ENCODE data around the gene WIPF3.

Gene WIPF3

DNA sequence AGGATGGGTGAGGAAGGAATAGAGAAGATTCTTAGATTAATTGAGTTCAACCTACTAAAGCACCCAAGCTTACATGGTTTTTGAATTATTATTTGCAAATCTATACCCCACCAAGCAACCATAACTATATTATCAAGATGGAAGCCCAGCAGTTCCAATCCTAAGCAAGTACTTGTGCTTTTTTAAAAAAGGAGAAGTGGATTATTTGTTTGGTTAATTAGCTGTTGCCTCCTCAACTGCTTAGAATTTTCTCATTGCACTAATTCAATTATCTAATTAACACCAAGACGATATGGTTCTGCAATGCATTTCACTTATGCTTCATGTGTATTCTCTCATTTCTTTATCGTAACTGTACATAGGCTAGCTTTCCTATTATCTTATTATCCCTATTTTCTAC is 27.3 kb upstream of the WIPF3 start:
- DNase-seq (ENCODE audit: low read depth, low spot score): no peak
- no peaks in the 10 kb centered on the region for H3K27me3 ChIP-seq (ENCODE audit: insufficient read depth, insufficient read length)
- no peaks in the 10 kb centered on the region for H3K36me3 ChIP-seq (ENCODE audit: insufficient read depth, insufficient read length, low read length)
- TF ChIP-seq YY1 (IDR thresholded peaks at IDR 0.05; ENCODE audit: insufficient read depth, insufficient read length) (no peak), SUZ12 (IDR thresholded peaks at IDR 0.05; ENCODE audit: extremely low read depth, insufficient read depth, insufficient read length) (no peak), ZNF274 (IDR thresholded peaks at IDR 0.05; ENCODE audit: low read depth, low read length) (no peak)
- H3K9ac ChIP-seq (ENCODE audit: insufficient read length, low read depth): no peak overlapping the region
- no peak overlapping the region for H3K4me3 ChIP-seq (ENCODE audit: insufficient read length, low read depth)
- no peaks in the 10 kb centered on the region for H3K4me1 ChIP-seq (ENCODE audit: insufficient read depth, insufficient read length)
- H3K9me3 ChIP-seq (ENCODE audit: insufficient read depth, low read length): no peaks in the 10 kb centered on the region; the same call in 1 of the 2 replicates

DNA sequence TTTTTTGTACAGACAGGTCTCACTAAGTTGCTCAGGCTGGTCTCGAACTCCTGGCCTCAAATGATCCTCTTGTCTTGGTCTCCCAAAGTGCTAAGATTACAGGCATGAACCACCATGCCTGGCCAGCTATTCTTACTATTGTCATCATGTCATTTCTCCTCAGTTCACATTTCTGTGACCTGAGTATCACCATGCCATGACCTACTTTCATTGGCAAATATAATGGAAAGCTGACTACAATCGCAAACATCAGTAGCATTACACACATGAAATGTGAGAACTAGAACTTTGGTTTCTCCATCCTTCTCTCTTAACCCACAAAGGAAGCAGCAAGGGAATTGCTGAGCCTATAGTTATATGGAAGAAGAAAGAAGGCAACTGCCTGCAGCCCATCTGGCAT is 26.0 kb upstream of the WIPF3 start:
- no peak for DNase-seq (ENCODE audit: low read depth, low spot score)
- H3K9me3 ChIP-seq (ENCODE audit: insufficient read depth, low read length): no peaks in the 10 kb centered on the region; the same call in 1 of the 2 replicates
- no peaks in the 10 kb centered on the region for H3K4me1 ChIP-seq (ENCODE audit: insufficient read depth, insufficient read length)
- no peaks in the 10 kb centered on the region for H3K27me3 ChIP-seq (ENCODE audit: insufficient read depth, insufficient read length)
- H3K4me3 ChIP-seq (ENCODE audit: insufficient read length, low read depth): no peak overlapping the region
- TF ChIP-seq ZNF274 (IDR thresholded peaks at IDR 0.05; ENCODE audit: low read depth, low read length): no peak
- TF ChIP-seq YY1 (IDR thresholded peaks at IDR 0.05; ENCODE audit: insufficient read depth, insufficient read length): no peak
- no peak for TF ChIP-seq SUZ12 (IDR thresholded peaks at IDR 0.05; ENCODE audit: extremely low read depth, insufficient read depth, insufficient read length)
- no peak overlapping the region for H3K9ac ChIP-seq (ENCODE audit: insufficient read length, low read depth)
- H3K36me3 ChIP-seq (ENCODE audit: insufficient read depth, insufficient read length, low read length): no peaks in the 10 kb centered on the region

DNA sequence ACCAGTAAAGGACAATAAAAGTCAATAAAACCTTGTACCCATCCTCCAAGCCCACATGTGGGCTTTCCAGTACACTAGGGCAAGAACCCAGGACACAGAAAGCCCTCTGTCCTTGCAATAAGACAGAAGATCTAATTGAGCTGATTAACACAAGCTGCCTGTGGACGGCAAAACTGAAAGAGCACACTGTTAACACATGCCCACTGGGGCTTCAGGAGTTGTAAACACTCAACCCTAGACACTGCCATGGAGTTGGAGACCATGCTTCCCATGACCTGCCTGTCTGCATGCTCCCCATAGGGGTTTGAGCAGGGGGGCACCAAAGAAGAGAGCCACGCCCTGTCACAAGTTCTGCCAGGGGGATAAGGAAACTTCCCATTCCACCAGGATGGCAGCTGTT is 22.6 kb upstream of the WIPF3 start:
- no peaks in the 10 kb centered on the region for H3K27me3 ChIP-seq (ENCODE audit: insufficient read depth, insufficient read length)
- no peak overlapping the region for H3K4me3 ChIP-seq (ENCODE audit: insufficient read length, low read depth)
- no peak for TF ChIP-seq SUZ12 (IDR thresholded peaks at IDR 0.05; ENCODE audit: extremely low read depth, insufficient read depth, insufficient read length)
- no peak for TF ChIP-seq ZNF274 (IDR thresholded peaks at IDR 0.05; ENCODE audit: low read depth, low read length)
- TF ChIP-seq YY1 (IDR thresholded peaks at IDR 0.05; ENCODE audit: insufficient read depth, insufficient read length): no peak
- no peak for DNase-seq (ENCODE audit: low read depth, low spot score)
- no peaks in the 10 kb centered on the region; the same call in 1 of the 2 replicates for H3K9me3 ChIP-seq (ENCODE audit: insufficient read depth, low read length)
- no peaks in the 10 kb centered on the region for H3K4me1 ChIP-seq (ENCODE audit: insufficient read depth, insufficient read length)
- no peaks in the 10 kb centered on the region for H3K36me3 ChIP-seq (ENCODE audit: insufficient read depth, insufficient read length, low read length)
- H3K9ac ChIP-seq (ENCODE audit: insufficient read length, low read depth): no peak overlapping the region

DNA sequence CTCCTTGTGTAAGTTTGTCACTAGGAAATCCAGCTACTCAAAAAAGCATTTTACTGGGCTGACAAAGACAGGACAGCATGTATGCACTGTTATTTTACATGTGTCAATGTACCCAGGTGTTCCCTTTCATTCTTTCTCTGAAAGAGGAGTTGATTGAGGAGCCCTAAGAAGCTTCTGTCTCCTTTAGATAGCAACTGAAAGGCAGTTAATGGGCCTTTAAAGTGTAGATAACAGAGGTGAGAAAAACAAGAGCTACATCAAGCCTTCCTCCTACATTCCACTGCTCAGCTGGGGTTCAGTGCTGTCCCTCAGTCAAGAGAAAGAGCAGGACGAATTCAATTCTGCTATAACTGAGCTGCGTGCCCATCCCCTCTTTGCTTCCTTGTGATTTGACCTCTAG is 12.8 kb upstream of the WIPF3 start:
- Histone ChIP-seq H3K9ac (ENCODE audit: insufficient read length, low read depth) (no peak overlapping the region), H3K4me1 (ENCODE audit: insufficient read depth, insufficient read length) (peaks cover 2% of the 10 kb centered on the region), H3K36me3 (ENCODE audit: insufficient read depth, insufficient read length, low read length) (no peaks in the 10 kb centered on the region), H3K9me3 (ENCODE audit: insufficient read depth, low read length) (no peaks in the 10 kb centered on the region), H3K4me3 (ENCODE audit: insufficient read length, low read depth) (no peak overlapping the region), H3K27me3 (ENCODE audit: insufficient read depth, insufficient read length) (peaks cover 4% of the 10 kb centered on the region)
- TF ChIP-seq YY1 (IDR thresholded peaks at IDR 0.05; ENCODE audit: insufficient read depth, insufficient read length) (no peak), ZNF274 (IDR thresholded peaks at IDR 0.05; ENCODE audit: low read depth, low read length) (no peak), SUZ12 (IDR thresholded peaks at IDR 0.05; ENCODE audit: extremely low read depth, insufficient read depth, insufficient read length) (no peak)
- DNase-seq (ENCODE audit: low read depth, low spot score): peak; percentile 72

DNA sequence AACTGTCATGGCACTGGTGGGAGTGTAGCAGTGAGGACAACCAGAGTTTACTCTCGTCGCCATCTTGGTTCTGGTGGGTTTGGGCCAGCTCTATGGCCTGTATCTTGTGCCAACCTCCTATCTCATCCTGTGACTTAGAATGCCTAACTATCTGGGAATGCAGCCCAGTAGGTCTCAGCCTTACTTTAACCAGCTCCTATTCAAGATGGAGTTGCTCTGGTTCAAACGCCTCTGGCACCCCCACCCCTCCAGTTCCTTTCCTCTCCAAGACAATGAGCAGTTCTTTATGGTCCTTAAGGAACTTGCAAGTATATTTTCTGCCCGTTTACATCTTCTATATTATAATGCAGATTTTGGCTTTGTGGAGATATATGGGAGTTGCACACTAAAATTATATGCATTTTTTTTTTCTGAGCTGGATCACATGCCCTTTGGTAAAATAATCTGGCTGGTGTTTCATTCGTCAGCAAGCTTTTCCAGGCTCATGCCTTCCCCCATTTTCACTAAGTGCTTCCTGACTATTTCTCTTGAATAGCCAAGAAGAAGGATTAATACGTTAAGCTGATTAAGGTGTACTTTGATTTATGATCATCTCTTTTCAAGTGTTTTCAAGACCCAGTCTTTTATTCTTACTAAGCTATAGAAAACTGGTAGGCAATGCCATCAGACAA is 11.2 kb upstream of the WIPF3 start:
- no peak for TF ChIP-seq ZNF274 (IDR thresholded peaks at IDR 0.05; ENCODE audit: low read depth, low read length)
- no peak for TF ChIP-seq SUZ12 (IDR thresholded peaks at IDR 0.05; ENCODE audit: extremely low read depth, insufficient read depth, insufficient read length)
- no peak for TF ChIP-seq YY1 (IDR thresholded peaks at IDR 0.05; ENCODE audit: insufficient read depth, insufficient read length)
- peaks cover 4% of the 10 kb centered on the region for H3K27me3 ChIP-seq (ENCODE audit: insufficient read depth, insufficient read length)

DNA sequence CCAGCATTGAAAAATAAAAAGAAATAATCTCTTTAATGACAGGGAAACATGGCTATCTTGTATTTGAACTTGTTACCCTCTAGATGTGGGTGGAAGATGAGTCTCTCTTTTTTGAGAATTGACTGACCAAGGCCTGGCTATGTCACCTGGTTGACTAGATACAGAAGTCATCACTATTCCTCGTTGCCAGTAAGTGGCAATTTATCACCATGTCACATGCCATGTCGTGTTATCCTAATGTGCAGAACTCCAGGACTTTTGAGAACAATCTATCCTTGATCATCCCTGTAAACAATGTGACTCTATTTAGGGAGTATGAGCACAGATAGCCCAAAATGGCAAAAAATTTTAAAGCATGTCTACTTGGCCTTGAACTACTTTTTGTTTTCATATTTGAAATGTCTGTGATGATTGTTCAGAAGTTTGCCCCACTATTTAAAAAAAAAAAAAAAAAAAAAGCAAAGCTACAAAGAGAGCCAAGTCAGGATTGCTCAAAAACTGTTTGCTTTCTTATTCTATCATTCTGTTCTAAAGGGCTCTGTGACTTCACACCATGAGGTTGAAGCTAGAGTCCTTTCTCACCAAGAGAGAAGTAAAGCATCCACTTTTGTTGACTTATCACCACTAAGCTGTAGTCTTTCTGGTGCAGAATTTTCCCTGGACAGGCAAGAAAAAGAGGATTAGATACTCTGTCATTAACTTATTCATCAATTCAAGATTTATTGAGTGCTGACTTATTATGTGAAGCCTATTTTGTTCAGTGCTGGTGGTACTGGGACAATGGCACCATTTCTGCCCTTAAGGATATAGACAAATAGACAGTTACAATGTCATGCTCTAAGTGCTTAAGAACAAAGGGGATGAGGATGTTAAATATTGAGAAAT is 10.4 kb upstream of the WIPF3 start:
- no peak for DNase-seq (ENCODE audit: low read depth, low spot score)
- Histone ChIP-seq H3K36me3 (ENCODE audit: insufficient read depth, insufficient read length, low read length) (no peaks in the 10 kb centered on the region), H3K4me1 (ENCODE audit: insufficient read depth, insufficient read length) (peaks cover 2% of the 10 kb centered on the region), H3K4me3 (ENCODE audit: insufficient read length, low read depth) (no peak overlapping the region), H3K27me3 (ENCODE audit: insufficient read depth, insufficient read length) (peaks cover 4% of the 10 kb centered on the region), H3K9ac (ENCODE audit: insufficient read length, low read depth) (no peak overlapping the region), H3K9me3 (ENCODE audit: insufficient read depth, low read length) (no peaks in the 10 kb centered on the region)
- no peak for TF ChIP-seq YY1 (IDR thresholded peaks at IDR 0.05; ENCODE audit: insufficient read depth, insufficient read length)
- TF ChIP-seq SUZ12 (IDR thresholded peaks at IDR 0.05; ENCODE audit: extremely low read depth, insufficient read depth, insufficient read length): no peak
- no peak for TF ChIP-seq ZNF274 (IDR thresholded peaks at IDR 0.05; ENCODE audit: low read depth, low read length)

More for the DNA sequence above, 11.2 kb upstream of the WIPF3 start:
- Histone ChIP-seq H3K9ac (ENCODE audit: insufficient read length, low read depth) (no peak overlapping the region), H3K4me1 (ENCODE audit: insufficient read depth, insufficient read length) (peaks cover 2% of the 10 kb centered on the region), H3K36me3 (ENCODE audit: insufficient read depth, insufficient read length, low read length) (no peaks in the 10 kb centered on the region), H3K9me3 (ENCODE audit: insufficient read depth, low read length) (no peaks in the 10 kb centered on the region), H3K4me3 (ENCODE audit: insufficient read length, low read depth) (no peak overlapping the region)
- no peak for DNase-seq (ENCODE audit: low read depth, low spot score)
